ENCODE measurements around the gene NDUFV3. TPM values are rescaled to one million over a fixed set of nuclear protein-coding genes. Genes with fewer than 3 reads are reported as not detected.

NDUFV3 gene
- polyA plus RNA-seq, 1 donor (not counting 4 experiments of a cell fraction or from before 2014, with no cell fraction given), result 28.9 TPM

GRCh38 chr21:42851812-42852665 is 41.1 kb upstream of the NDUFV3 start:
- no peak overlapping the region for H3K27ac ChIP-seq (ENCODE audit: control insufficient read depth, insufficient read depth, low read length)
- no peak for TF ChIP-seq EZH2 (IDR thresholded peaks at IDR 0.05; ENCODE audit: low read length)
- TF ChIP-seq, protein P1, sequence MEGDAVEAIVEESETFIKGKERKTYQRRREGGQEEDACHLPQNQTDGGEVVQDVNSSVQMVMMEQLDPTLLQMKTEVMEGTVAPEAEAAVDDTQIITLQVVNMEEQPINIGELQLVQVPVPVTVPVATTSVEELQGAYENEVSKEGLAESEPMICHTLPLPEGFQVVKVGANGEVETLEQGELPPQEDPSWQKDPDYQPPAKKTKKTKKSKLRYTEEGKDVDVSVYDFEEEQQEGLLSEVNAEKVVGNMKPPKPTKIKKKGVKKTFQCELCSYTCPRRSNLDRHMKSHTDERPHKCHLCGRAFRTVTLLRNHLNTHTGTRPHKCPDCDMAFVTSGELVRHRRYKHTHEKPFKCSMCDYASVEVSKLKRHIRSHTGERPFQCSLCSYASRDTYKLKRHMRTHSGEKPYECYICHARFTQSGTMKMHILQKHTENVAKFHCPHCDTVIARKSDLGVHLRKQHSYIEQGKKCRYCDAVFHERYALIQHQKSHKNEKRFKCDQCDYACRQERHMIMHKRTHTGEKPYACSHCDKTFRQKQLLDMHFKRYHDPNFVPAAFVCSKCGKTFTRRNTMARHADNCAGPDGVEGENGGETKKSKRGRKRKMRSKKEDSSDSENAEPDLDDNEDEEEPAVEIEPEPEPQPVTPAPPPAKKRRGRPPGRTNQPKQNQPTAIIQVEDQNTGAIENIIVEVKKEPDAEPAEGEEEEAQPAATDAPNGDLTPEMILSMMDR (optimal IDR thresholded peaks at IDR 0.05 in 1 of 3, IDR thresholded peaks at IDR 0.05 in 1 of 3, conservative IDR thresholded peaks at IDR 0.05 in 1 of 3; ENCODE audit: extremely low read depth in 1 of 3, insufficient read depth in 2 of 3, low read length in 3 of 3), result no peak
- no peaks in the 10 kb centered on the region for H3K9me1 ChIP-seq (ENCODE audit: control insufficient read depth, extremely low read depth, insufficient read depth, low read length)
- no peak overlapping the region for H3K4me2 ChIP-seq (ENCODE audit: control insufficient read depth, extremely low read depth, insufficient read depth, low read depth, low read length)
- no peak overlapping the region for H3K4me3 ChIP-seq (ENCODE audit: control insufficient read depth in 2 of 3, extremely low read depth in 1 of 3, insufficient read depth in 2 of 3, low read depth in 1 of 3, low read length in 3 of 3)
- dilution Hi-C loops (cut with MboI; ENCODE audit: extremely low pct_ligation_motif_present, low sequenced_read_pairs), result no loop called here
- peaks cover 11% of the 10 kb centered on the region for H4K20me1 ChIP-seq (ENCODE audit: control insufficient read depth, extremely low read depth, insufficient read depth, low read length)
- peaks cover 43% of the 10 kb centered on the region for H3K79me2 ChIP-seq (ENCODE audit: control insufficient read depth, insufficient read depth, low read length)
- FAIRE-seq, result no peak
- H3K27me3 ChIP-seq (ENCODE audit: control insufficient read depth, extremely low read depth, insufficient read depth, low read length), result no peaks in the 10 kb centered on the region
- peaks cover 48 to 63% of the 10 kb centered on the region in 2 experiments for H3K36me3 ChIP-seq (ENCODE audit: control insufficient read depth in 2 of 2, extremely low read depth in 1 of 2, insufficient read depth in 2 of 2, low read length in 2 of 2)
- no peaks in the 10 kb centered on the region for H3K4me1 ChIP-seq (ENCODE audit: control insufficient read depth, extremely low read depth, insufficient read depth, low read length)
- no peaks in the 10 kb centered on the region for H3K9me3 ChIP-seq (ENCODE audit: control insufficient read depth, low read depth, low read length)
- no peak overlapping the region for H2AFZ ChIP-seq (ENCODE audit: control insufficient read depth, low read length)
- H3K9ac ChIP-seq (ENCODE audit: control insufficient read depth, extremely low read depth, insufficient read depth, low read length), result no peak overlapping the region
- no peak for DNase-seq (ENCODE audit: low read depth, low spot score)

- Histone ChIP-seq H3K4me2 (ENCODE audit: control insufficient read depth, extremely low read depth, insufficient read depth, low read depth, low read length) (no peak overlapping the region), H3K79me2 (ENCODE audit: control insufficient read depth, insufficient read depth, low read length) (peaks cover 45% of the 10 kb centered on the region), H3K9ac (ENCODE audit: control insufficient read depth, extremely low read depth, insufficient read depth, low read length) (no peak overlapping the region), H3K4me1 (ENCODE audit: control insufficient read depth, extremely low read depth, insufficient read depth, low read length) (no peaks in the 10 kb centered on the region), H3K27me3 (ENCODE audit: control insufficient read depth, extremely low read depth, insufficient read depth, low read length) (no peaks in the 10 kb centered on the region), H3K27ac (ENCODE audit: control insufficient read depth, insufficient read depth, low read length) (no peak overlapping the region), H4K20me1 (ENCODE audit: control insufficient read depth, extremely low read depth, insufficient read depth, low read length) (peaks cover 14% of the 10 kb centered on the region), H3K36me3 (ENCODE audit: control insufficient read depth in 2 of 2, extremely low read depth in 1 of 2, insufficient read depth in 2 of 2, low read length in 2 of 2) (peaks cover 54 to 59% of the 10 kb centered on the region in 2 experiments), H3K9me3 (ENCODE audit: control insufficient read depth, low read depth, low read length) (no peaks in the 10 kb centered on the region), H3K9me1 (ENCODE audit: control insufficient read depth, extremely low read depth, insufficient read depth, low read length) (no peaks in the 10 kb centered on the region), H3K4me3 (ENCODE audit: control insufficient read depth in 2 of 3, extremely low read depth in 1 of 3, insufficient read depth in 2 of 3, low read depth in 1 of 3, low read length in 3 of 3) (no peak overlapping the region), H2AFZ (ENCODE audit: control insufficient read depth, low read length) (no peak overlapping the region)
- DNase-seq (ENCODE audit: low read depth, low spot score), result no peak
- dilution Hi-C loops (cut with MboI; ENCODE audit: extremely low pct_ligation_motif_present, low sequenced_read_pairs), result no loop called here
- FAIRE-seq, result no peak
- TF ChIP-seq, protein P1 (optimal IDR thresholded peaks at IDR 0.05 in 1 of 3, IDR thresholded peaks at IDR 0.05 in 1 of 3, conservative IDR thresholded peaks at IDR 0.05 in 1 of 3; ENCODE audit: extremely low read depth in 1 of 3, insufficient read depth in 2 of 3, low read length in 3 of 3), result no peak
- no peak for TF ChIP-seq EZH2 (IDR thresholded peaks at IDR 0.05; ENCODE audit: low read length)
Measured at GRCh38 chr21:42852925-42853570, 40.1 kb upstream of the NDUFV3 start.
